Bronchial epithelial cell (primary cell): ENCODE measurements around the gene RAB28. TPM values are rescaled to one million over a fixed set of nuclear protein-coding genes. Genes with fewer than 3 reads are reported as not detected.

Source experiments
- DNase-seq: peaks from one replicate; pipeline ENCODE4 v3.0.0-alpha.2; 2010; ENCODE audit warnings: low read depth
- FAIRE-seq: peaks from 2 replicates; lab custom pipeline; 2011; peaks lifted over from hg19 to GRCh38; lab: Jason Lieb, UNC
- H3K27me3 ChIP-seq: 2 replicates; pipeline ENCODE4 v1.5.1; 2011; ENCODE audit warnings: low read length; ENCODE audit not compliant: control insufficient read depth, insufficient read depth
- H3K36me3 ChIP-seq: 2 replicates; pipeline ENCODE4 v1.5.1; 2011; ENCODE audit warnings: low read length; ENCODE audit not compliant: control insufficient read depth, insufficient read depth
- H3K4me3 ChIP-seq: 2 replicates; pipeline ENCODE4 v1.5.1; 2011; ENCODE audit warnings: mild to moderate bottlenecking, low read depth, low read length, control low read depth
- CTCF ChIP-seq: IDR thresholded peaks from 2 replicates; pipeline ENCODE4 v1.5.1; 2011; ENCODE audit warnings: mild to moderate bottlenecking, moderate library complexity, low read length, control low read depth, inconsistent platforms; ENCODE audit not compliant: insufficient read depth, severe bottlenecking
- total RNA-seq: library from RNA; depleted of rRNA; stranded (reverse); fragments of >200 nt; gene quantifications from 2 replicates; pipeline ENCODE4 v1.2.1, GENCODE V29; 2014

The RAB28 gene
- total RNA-seq, 1 donor from 2014 or later, result 14.0 TPM

- H3K4me3 ChIP-seq, result no peak overlapping the region
- FAIRE-seq (no peak), DNase-seq (no peak)
- no peaks in the 10 kb centered on the region for H3K27me3 ChIP-seq
- no peak for TF ChIP-seq CTCF
- H3K36me3 ChIP-seq, result peaks cover 8% of the 10 kb centered on the region
Measured at GRCh38 chr4:13454786-13455185, 29.4 kb downstream of the RAB28 start.

GRCh38 chr4:13452927-13453579 is 31.1 kb downstream of the RAB28 start:
- H3K36me3 ChIP-seq, result peaks cover 8% of the 10 kb centered on the region
- no peak overlapping the region for H3K4me3 ChIP-seq
- TF ChIP-seq CTCF, result no peak
- DNase-seq, result no peak
- no peaks in the 10 kb centered on the region for H3K27me3 ChIP-seq
- no peak for FAIRE-seq

GRCh38 chr4:13449590-13449989 is 34.5 kb downstream of the RAB28 start:
- no peak for DNase-seq
- TF ChIP-seq CTCF, result no peak
- FAIRE-seq, result no peak
- Histone ChIP-seq H3K27me3 (no peaks in the 10 kb centered on the region), H3K4me3 (no peak overlapping the region), H3K36me3 (peaks cover 2% of the 10 kb centered on the region)

- DNase-seq (no peak), FAIRE-seq (no peak)
- Histone ChIP-seq H3K4me3 (no peak overlapping the region), H3K36me3 (no peaks in the 10 kb centered on the region), H3K27me3 (no peaks in the 10 kb centered on the region)
- no peak for TF ChIP-seq CTCF
Measured at GRCh38 chr4:13445841-13446790, 38.0 kb downstream of the RAB28 start.

GRCh38 chr4:13441506-13441905 is 42.6 kb downstream of the RAB28 start:
- no peaks in the 10 kb centered on the region for H3K27me3 ChIP-seq
- no peaks in the 10 kb centered on the region for H3K36me3 ChIP-seq
- H3K4me3 ChIP-seq, result no peak overlapping the region
- DNase-seq (no peak), FAIRE-seq (no peak)
- no peak for TF ChIP-seq CTCF
